Measurements from ENCODE around the gene TAF4B. TPM values are rescaled to one million over a fixed set of nuclear protein-coding genes. Genes with fewer than 3 reads are reported as not detected.
"Not testable (repeated sequence)": the region's sequence is repeated elsewhere in the genome, so short reads cannot be mapped to it uniquely, and the experiment has no call there.

TAF4B gene
- total RNA-seq, 1 experiment from 2014 or later: 7.6 TPM

- DNase-seq (ENCODE audit: low read depth): no peak
These were observed 7.0 kb downstream of the TAF4B start for GRCh38 chr18:26233208-26233607.

GRCh38 chr18:26237363-26237762, 11.1 kb downstream of the TAF4B start:
- not testable (repeated sequence) for DNase-seq (ENCODE audit: low read depth)

- DNase-seq (ENCODE audit: low read depth): not testable (repeated sequence)
These were observed 12.5 kb downstream of the TAF4B start for GRCh38 chr18:26238718-26239117.

GRCh38 chr18:26242392-26242791, 16.1 kb downstream of the TAF4B start:
- DNase-seq (ENCODE audit: low read depth): not testable (repeated sequence)

- not testable (repeated sequence) for DNase-seq (ENCODE audit: low read depth)
These were observed 19.2 kb downstream of the TAF4B start for GRCh38 chr18:26245434-26245833.

- no peak for DNase-seq (ENCODE audit: low read depth)
These were observed 26.2 kb downstream of the TAF4B start for GRCh38 chr18:26252411-26252810.

GRCh38 chr18:26254808-26255207, 28.6 kb downstream of the TAF4B start:
- DNase-seq (ENCODE audit: low read depth): not testable (repeated sequence)

- DNase-seq (ENCODE audit: low read depth): no peak
These were observed 29.7 kb downstream of the TAF4B start for GRCh38 chr18:26255695-26256622.

- DNase-seq (ENCODE audit: low read depth): no peak
These were observed 32.5 kb downstream of the TAF4B start for GRCh38 chr18:26258711-26259110.

- DNase-seq (ENCODE audit: low read depth): not testable (repeated sequence)
These were observed 33.2 kb downstream of the TAF4B start for GRCh38 chr18:26259416-26259815.

- no peak for DNase-seq (ENCODE audit: low read depth)
These were observed 35.9 kb downstream of the TAF4B start for GRCh38 chr18:26262156-26262555.

- no peak for DNase-seq (ENCODE audit: low read depth)
These were observed 41.2 kb downstream of the TAF4B start for GRCh38 chr18:26267357-26267930.

GRCh38 chr18:26268454-26268853, 42.2 kb downstream of the TAF4B start:
- no peak for DNase-seq (ENCODE audit: low read depth)

GRCh38 chr18:26271917-26272549, 45.8 kb downstream of the TAF4B start:
- no peak for DNase-seq (ENCODE audit: low read depth)

- no peak for DNase-seq (ENCODE audit: low read depth)
These were observed 51.1 kb downstream of the TAF4B start for GRCh38 chr18:26277374-26277773.

GRCh38 chr18:26279428-26279827, 53.2 kb downstream of the TAF4B start:
- no peak for DNase-seq (ENCODE audit: low read depth)

GRCh38 chr18:26286008-26286407, 59.8 kb downstream of the TAF4B start:
- DNase-seq (ENCODE audit: low read depth): no peak

GRCh38 chr18:26287644-26288043, 61.4 kb downstream of the TAF4B start:
- no peak for DNase-seq (ENCODE audit: low read depth)

GRCh38 chr18:26290385-26290784, 64.1 kb downstream of the TAF4B start:
- no peak for DNase-seq (ENCODE audit: low read depth)

GRCh38 chr18:26293982-26294381, 67.7 kb downstream of the TAF4B start:
- no peak for DNase-seq (ENCODE audit: low read depth)

GRCh38 chr18:26298107-26298506, 71.9 kb downstream of the TAF4B start:
- DNase-seq (ENCODE audit: low read depth): no peak

- peak; percentile 51 for DNase-seq (ENCODE audit: low read depth)
These were observed 75.4 kb downstream of the TAF4B start for GRCh38 chr18:26301681-26302080.

GRCh38 chr18:26303222-26303621, 77.0 kb downstream of the TAF4B start:
- DNase-seq (ENCODE audit: low read depth): not testable (repeated sequence)
